Measurements from ENCODE around the gene ABHD12. TPM values are rescaled to one million over a fixed set of nuclear protein-coding genes. Genes with fewer than 3 reads are reported as not detected.
A peak's percentile ranks its signal among the peaks of the same experiment; 100 is the strongest.

ABHD12 gene
- total RNA-seq, 2 donors from 2014 or later, result 12.5 to 22.7 TPM

- H3K27me3 Mint-ChIP-seq, result peaks cover 12% of the 10 kb centered on the region
- no peaks in the 10 kb centered on the region for H3K4me1 Mint-ChIP-seq
- H3K4me3 Mint-ChIP-seq, result no peak overlapping the region
- no peaks in the 10 kb centered on the region for H3K9me3 ChIP-seq (ENCODE audit: control insufficient read depth, low read length, poor library complexity, severe bottlenecking)
- H3K27ac Mint-ChIP-seq, result no peak overlapping the region
- ATAC-seq (no peak), DNase-seq (no peak)
- peaks cover 2% of the 10 kb centered on the region for H3K36me3 Mint-ChIP-seq (ENCODE audit: low read depth)
Observed at GRCh38 chr20:25398376-25399036, 7.9 kb upstream of the ABHD12 start.

- Mint-ChIP-seq H3K4me3 (no peak overlapping the region), H3K36me3 (ENCODE audit: low read depth) (peaks cover 2% of the 10 kb centered on the region), H3K27ac (no peak overlapping the region), H3K27me3 (peaks cover 12% of the 10 kb centered on the region), H3K4me1 (no peaks in the 10 kb centered on the region)
- no peaks in the 10 kb centered on the region for H3K9me3 ChIP-seq (ENCODE audit: control insufficient read depth, low read length, poor library complexity, severe bottlenecking)
- ATAC-seq, result no peak
- DNase-seq, result no peak
Observed at GRCh38 chr20:25397821-25398220, 7.2 kb upstream of the ABHD12 start.

- H3K27me3 Mint-ChIP-seq, result peaks cover 12% of the 10 kb centered on the region
- H3K27ac Mint-ChIP-seq, result no peak overlapping the region
- no peaks in the 10 kb centered on the region for H3K9me3 ChIP-seq (ENCODE audit: control insufficient read depth, low read length, poor library complexity, severe bottlenecking)
- H3K4me3 Mint-ChIP-seq, result no peak overlapping the region
- no peak for DNase-seq
- H3K36me3 Mint-ChIP-seq (ENCODE audit: low read depth), result peaks cover 2% of the 10 kb centered on the region
- no peak for ATAC-seq
- no peaks in the 10 kb centered on the region for H3K4me1 Mint-ChIP-seq
Observed at GRCh38 chr20:25397096-25397495, 6.5 kb upstream of the ABHD12 start.

- no peak overlapping the region for H3K4me3 Mint-ChIP-seq
- peaks cover 2% of the 10 kb centered on the region for H3K36me3 Mint-ChIP-seq (ENCODE audit: low read depth)
- H3K9me3 ChIP-seq (ENCODE audit: control insufficient read depth, low read length, poor library complexity, severe bottlenecking), result no peaks in the 10 kb centered on the region
- DNase-seq (no peak), ATAC-seq (no peak)
- peaks cover 2% of the 10 kb centered on the region for H3K4me1 Mint-ChIP-seq
- no peak overlapping the region for H3K27ac Mint-ChIP-seq
- H3K27me3 Mint-ChIP-seq, result peaks cover 12% of the 10 kb centered on the region
Observed at GRCh38 chr20:25394996-25395395, 4.4 kb upstream of the ABHD12 start.

GRCh38 chr20:25394276-25394675 is 3.6 kb upstream of the ABHD12 start:
- H3K36me3 Mint-ChIP-seq (ENCODE audit: low read depth), result peaks cover 2% of the 10 kb centered on the region
- H3K4me3 Mint-ChIP-seq, result no peak overlapping the region
- H3K4me1 Mint-ChIP-seq, result peaks cover 5% of the 10 kb centered on the region
- peaks cover 12% of the 10 kb centered on the region for H3K27me3 Mint-ChIP-seq
- ATAC-seq (no peak), DNase-seq (no peak)
- H3K27ac Mint-ChIP-seq, result no peak overlapping the region
- H3K9me3 ChIP-seq (ENCODE audit: control insufficient read depth, low read length, poor library complexity, severe bottlenecking), result no peaks in the 10 kb centered on the region

GRCh38 chr20:25389858-25390537 is 637 bp downstream of the ABHD12 start:
- Mint-ChIP-seq H3K36me3 (ENCODE audit: low read depth) (no peaks in the 10 kb centered on the region), H3K27me3 (no peaks in the 10 kb centered on the region), H3K4me3 (peak overlapping the region; percentile 84), H3K4me1 (peaks cover 14% of the 10 kb centered on the region), H3K27ac (peak overlapping the region; percentile 69)
- H3K9me3 ChIP-seq (ENCODE audit: control insufficient read depth, low read length, poor library complexity, severe bottlenecking), result no peaks in the 10 kb centered on the region
- ATAC-seq (no peak), DNase-seq (peak in 2 of 3 donors; percentile 10 to 12)

GRCh38 chr20:25389401-25389857 is 1.2 kb downstream of the ABHD12 start:
- Mint-ChIP-seq H3K4me3 (peak overlapping the region; percentile 84), H3K36me3 (ENCODE audit: low read depth) (no peaks in the 10 kb centered on the region), H3K4me1 (peaks cover 14% of the 10 kb centered on the region), H3K27ac (peak overlapping the region; percentile 69), H3K27me3 (no peaks in the 10 kb centered on the region)
- H3K9me3 ChIP-seq (ENCODE audit: control insufficient read depth, low read length, poor library complexity, severe bottlenecking), result no peaks in the 10 kb centered on the region
- no peak for DNase-seq
- no peak for ATAC-seq

GRCh38 chr20:25382704-25383370 is 7.8 kb downstream of the ABHD12 start:
- ATAC-seq (no peak), DNase-seq (no peak)
- Mint-ChIP-seq H3K4me1 (peaks cover 20% of the 10 kb centered on the region), H3K27me3 (no peaks in the 10 kb centered on the region), H3K4me3 (no peak overlapping the region), H3K36me3 (ENCODE audit: low read depth) (peaks cover 6% of the 10 kb centered on the region), H3K27ac (peak overlapping the region; percentile 54)
- H3K9me3 ChIP-seq (ENCODE audit: control insufficient read depth, low read length, poor library complexity, severe bottlenecking), result no peaks in the 10 kb centered on the region

- no peak for DNase-seq
- no peak overlapping the region for H3K4me3 Mint-ChIP-seq
- peak overlapping the region; percentile 45 for H3K27ac Mint-ChIP-seq
- H3K9me3 ChIP-seq (ENCODE audit: control insufficient read depth, low read length, poor library complexity, severe bottlenecking), result no peaks in the 10 kb centered on the region
- no peaks in the 10 kb centered on the region for H3K27me3 Mint-ChIP-seq
- no peak for ATAC-seq
- peaks cover 6% of the 10 kb centered on the region for H3K36me3 Mint-ChIP-seq (ENCODE audit: low read depth)
- H3K4me1 Mint-ChIP-seq, result peaks cover 17% of the 10 kb centered on the region
Observed at GRCh38 chr20:25380945-25381614, 9.6 kb downstream of the ABHD12 start.

- ATAC-seq (no peak), DNase-seq (no peak)
- no peaks in the 10 kb centered on the region for H3K9me3 ChIP-seq (ENCODE audit: control insufficient read depth, low read length, poor library complexity, severe bottlenecking)
- Mint-ChIP-seq H3K4me3 (no peak overlapping the region), H3K4me1 (peaks cover 21% of the 10 kb centered on the region), H3K36me3 (ENCODE audit: low read depth) (peaks cover 6% of the 10 kb centered on the region), H3K27ac (peak overlapping the region; percentile 1), H3K27me3 (no peaks in the 10 kb centered on the region)
Observed at GRCh38 chr20:25378884-25379733, 11.5 kb downstream of the ABHD12 start.

GRCh38 chr20:25378189-25378883 is 12.3 kb downstream of the ABHD12 start:
- no peaks in the 10 kb centered on the region for H3K9me3 ChIP-seq (ENCODE audit: control insufficient read depth, low read length, poor library complexity, severe bottlenecking)
- H3K4me3 Mint-ChIP-seq, result no peak overlapping the region
- H3K27ac Mint-ChIP-seq, result no peak overlapping the region
- DNase-seq (no peak), ATAC-seq (no peak)
- H3K27me3 Mint-ChIP-seq, result no peaks in the 10 kb centered on the region
- H3K4me1 Mint-ChIP-seq, result peaks cover 21% of the 10 kb centered on the region
- peaks cover 6% of the 10 kb centered on the region for H3K36me3 Mint-ChIP-seq (ENCODE audit: low read depth)

- no peaks in the 10 kb centered on the region for H3K27me3 Mint-ChIP-seq
- no peaks in the 10 kb centered on the region for H3K9me3 ChIP-seq (ENCODE audit: control insufficient read depth, low read length, poor library complexity, severe bottlenecking)
- H3K36me3 Mint-ChIP-seq (ENCODE audit: low read depth), result peaks cover 6% of the 10 kb centered on the region
- H3K27ac Mint-ChIP-seq, result no peak overlapping the region
- DNase-seq (no peak), ATAC-seq (no peak)
- H3K4me1 Mint-ChIP-seq, result peaks cover 19% of the 10 kb centered on the region
- no peak overlapping the region for H3K4me3 Mint-ChIP-seq
Observed at GRCh38 chr20:25376886-25377285, 13.7 kb downstream of the ABHD12 start.
